ENCODE measurements around the gene ARHGAP26.
"Not testable (repeated sequence)": the region's sequence is repeated elsewhere in the genome, so short reads cannot be mapped to it uniquely, and the experiment has no call there.

ARHGAP26 gene

DNA sequence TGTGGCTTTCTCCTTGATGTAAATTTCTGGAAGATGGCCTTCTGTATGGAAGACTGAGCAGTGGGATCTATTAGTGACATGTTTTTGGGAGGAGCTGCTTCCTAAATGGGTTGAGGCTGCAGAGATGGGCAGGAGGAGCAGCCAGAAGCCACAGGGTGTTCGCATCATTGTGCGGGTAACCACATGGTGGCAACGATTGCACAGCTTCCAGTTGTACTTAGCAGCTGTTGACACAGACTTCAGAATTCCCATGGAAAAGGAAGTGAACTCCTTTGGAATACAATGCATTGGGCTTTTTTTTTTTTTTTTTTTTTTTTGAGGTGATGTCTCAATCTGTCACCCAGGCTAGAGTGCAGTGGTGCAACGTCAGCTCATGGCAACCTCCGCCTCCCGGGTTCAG lies 336.0 kb downstream of the ARHGAP26 start:
- DNase-seq, result no peak

DNA sequence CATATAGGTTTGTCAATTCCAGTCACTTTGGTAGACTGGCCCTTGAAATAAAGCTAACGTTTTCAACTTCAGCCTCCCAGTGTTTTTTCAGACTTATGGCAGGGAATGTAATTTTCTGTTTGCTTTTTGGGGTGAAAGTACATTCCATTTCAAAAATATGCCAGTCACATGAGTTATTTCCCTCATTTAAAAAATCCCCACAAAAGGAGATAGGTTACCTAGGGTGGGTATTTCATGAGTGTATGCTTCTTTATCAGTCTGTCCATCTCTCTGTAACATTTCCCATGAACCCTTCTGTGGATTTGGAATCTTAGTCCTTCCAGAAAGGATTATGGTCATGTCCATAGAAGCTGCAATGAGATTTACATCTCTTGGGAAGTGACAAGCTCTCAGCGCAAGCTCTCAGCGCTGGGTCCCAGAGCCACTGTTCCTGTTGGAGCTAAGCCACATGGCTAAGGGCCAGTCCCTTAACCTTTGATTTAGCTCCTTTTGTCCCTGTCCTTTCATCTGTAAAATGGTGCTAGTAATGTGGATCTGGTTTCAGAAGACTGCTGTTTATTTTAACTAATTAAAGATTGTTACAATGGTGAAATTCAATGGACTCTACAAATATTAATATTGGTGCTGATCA lies 338.4 kb downstream of the ARHGAP26 start:
- DNase-seq, result no peak

DNA sequence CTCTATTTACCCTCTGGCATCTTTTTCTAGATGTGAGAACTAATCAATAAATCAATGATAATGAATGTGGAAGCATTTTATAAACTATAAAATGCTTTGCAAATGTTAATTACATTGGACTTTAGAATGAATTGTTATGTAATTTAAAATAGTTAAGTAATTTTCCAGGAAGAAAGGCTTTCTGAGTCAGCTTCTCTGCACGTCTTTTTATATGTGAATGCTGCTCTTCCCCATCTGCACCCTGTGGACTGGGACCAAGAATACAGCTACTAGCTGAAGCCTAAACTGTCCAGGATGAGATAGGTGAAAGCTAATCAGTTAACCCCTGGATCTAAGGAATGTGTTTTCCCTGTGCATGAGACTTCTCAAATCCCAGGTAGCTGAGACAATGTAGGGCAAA lies 340.4 kb downstream of the ARHGAP26 start:
- DNase-seq, result no peak

DNA sequence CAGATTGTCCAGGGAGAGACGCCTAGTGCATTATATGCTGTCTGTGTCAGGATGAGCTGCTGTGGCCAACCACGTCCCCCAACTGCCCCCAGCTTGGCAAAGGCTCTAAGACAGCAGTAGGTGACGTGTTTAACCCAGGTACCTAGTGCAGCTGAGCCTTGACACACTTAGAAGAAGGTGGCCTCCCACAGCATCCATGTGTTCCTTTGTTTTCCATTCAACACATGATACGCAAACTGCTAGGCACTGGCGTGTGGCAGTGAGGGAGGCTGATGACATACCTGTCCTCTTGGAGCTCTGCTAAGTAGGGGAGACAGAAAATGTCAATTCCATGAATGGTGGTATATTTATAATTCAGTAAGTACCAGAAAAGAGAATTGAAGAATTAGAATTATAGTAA lies 341.6 kb downstream of the ARHGAP26 start:
- DNase-seq, result no peak

DNA sequence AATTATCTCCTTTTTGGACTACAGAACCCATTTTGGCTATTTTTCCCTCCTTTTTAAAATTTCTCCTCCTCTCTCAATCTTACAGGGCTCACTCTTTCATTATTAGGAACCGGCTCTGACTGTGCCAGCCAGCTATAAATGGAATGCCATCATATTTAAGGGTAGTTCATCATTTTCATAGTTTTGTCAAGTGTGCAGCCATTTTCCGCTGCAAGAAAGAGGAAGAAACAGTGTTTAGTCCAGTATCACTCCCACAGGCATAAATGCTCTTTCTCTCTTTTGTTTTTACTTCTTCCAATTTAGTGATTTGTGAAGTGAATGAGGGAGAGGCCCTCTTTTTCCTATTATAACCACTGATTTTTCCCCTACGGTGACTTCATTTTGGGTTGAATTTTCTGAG lies 343.3 kb downstream of the ARHGAP26 start:
- no peak for DNase-seq

DNA sequence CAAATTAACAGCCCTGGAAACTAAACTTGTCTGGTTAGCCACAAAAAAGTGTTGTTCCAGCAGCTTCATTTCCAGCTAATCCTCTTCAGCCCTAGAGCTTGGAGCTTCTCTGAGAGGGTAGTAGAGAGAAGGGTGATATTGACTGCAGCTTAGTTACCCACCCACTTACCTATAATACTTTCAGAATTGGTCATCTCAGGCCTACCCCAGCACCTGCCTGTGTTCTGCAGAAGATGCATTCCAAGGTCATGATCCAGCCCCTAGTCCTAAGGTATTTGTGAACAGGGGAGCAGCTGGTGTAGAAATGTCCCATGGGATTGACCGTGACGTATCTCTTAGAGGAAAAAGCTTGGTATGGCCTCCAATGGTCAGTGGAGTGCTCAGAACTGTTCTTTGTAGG lies 344.3 kb downstream of the ARHGAP26 start:
- DNase-seq, result no peak

DNA sequence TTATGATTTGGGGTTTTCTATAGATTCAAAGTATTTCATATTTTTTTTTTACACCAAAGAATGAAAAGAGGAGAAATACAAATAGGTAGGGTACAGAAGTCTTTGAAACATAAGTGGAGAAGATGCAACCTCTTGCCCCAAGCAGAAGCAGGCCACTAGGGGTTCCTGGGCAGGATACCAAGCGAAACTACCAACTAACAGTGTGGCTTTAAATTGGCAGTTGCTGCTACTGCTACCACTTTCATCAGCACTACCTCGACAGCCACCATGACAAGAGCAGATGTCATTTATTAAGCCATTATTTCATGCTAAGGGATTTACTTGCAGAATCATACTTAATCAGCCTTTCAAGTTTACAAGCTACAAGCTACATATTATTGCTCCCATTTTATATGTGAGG lies 345.2 kb downstream of the ARHGAP26 start:
- no peak for DNase-seq

DNA sequence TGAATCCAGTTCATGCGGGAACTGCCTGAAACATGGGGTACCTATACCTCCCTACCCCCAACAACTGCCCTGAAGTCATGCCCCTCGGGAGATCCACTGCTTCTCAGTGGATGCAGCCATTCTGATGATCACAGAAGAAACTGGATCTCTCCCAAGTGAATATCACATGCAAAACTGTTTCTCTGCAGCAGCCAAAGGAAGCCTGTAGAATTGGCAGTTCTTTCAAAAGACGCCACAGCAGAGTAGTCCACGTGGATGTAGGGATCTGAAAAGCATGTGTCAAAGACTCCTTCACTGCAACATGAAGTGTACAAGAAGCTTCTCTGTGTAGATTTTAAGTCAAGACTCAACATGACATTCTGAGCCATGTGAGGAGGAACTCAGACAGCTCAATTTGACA lies 346.6 kb downstream of the ARHGAP26 start:
- no peak for DNase-seq

DNA sequence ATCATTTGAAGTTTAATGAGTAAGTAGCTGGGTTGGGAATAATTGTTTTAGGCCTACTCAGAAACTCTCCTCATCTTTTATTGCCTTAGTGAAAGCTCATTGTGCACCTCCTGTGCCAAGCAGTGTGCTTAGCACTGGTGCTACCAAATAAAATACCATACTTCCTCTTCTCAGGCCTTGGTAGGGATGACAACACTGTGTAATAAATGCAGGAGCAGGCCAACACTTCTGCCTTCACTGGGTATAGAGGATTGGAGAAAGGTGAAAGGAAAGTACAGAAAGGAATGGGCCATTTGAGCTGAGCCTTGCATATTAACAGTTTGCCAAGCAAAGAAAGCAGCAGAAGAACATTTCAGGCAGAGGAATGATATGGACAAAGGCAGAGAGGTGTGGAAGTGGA lies 347.6 kb downstream of the ARHGAP26 start:
- no peak for DNase-seq

DNA sequence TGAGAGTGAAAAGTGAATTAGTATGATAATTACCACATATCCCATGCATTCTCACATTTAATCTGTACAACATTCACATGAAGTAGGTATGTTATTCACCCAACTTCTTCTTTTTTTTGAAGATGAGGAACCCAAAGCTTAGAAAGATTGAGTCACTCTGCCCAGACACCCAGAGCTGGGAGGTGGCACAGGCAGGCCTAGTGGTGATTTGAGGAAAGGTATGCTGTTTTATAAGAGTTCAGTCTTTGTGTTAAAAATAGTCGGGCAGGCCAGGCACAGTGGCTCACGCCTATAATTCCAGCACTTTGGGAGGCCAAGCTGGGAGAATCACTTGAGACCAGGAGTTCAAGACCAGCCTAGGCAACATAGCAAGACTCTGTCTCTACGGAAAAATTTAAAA lies 348.0 kb downstream of the ARHGAP26 start:
- DNase-seq, result no peak

DNA sequence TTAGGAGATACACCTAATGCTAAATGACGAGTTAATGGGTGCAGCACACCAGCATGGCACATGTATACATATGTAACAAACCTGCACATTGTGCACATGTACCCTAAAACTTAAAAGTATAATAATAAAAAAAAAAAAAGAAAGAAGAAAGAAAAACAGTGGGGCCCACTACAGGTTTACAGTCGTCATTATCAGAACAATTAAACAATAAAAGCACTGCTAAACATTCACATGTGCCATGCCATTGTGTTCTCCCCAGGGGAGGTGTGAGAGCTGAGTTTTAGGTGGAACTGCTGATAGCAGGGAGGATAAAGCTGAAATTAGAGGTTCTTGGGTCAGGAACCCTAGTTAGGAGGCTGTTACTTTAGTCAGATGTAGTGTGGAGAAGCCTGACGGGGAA lies 348.6 kb downstream of the ARHGAP26 start:
- not testable (repeated sequence) for DNase-seq

DNA sequence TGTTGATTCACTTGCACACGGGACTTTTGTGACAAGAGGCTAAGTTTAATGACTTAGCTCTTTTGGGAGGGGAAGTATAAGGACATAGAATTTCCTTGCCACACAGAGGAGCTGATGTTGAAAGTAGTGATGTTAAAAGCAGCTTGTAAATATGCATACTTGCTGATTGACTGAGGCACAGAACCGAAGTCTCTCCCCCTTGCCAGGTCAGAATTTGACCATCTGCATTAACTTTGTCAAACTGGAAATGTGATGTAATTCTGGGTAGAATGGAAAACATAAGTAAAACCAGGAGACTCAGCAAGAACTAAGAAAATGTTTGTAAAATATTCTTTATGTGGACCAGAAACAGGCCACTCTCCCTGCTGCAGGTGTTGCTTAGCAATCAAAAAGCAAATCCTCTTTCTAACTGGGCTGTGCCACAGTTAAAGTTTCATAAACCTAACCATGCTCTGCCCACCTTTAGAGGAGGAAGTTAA lies 349.2 kb downstream of the ARHGAP26 start:
- DNase-seq, result no peak

DNA sequence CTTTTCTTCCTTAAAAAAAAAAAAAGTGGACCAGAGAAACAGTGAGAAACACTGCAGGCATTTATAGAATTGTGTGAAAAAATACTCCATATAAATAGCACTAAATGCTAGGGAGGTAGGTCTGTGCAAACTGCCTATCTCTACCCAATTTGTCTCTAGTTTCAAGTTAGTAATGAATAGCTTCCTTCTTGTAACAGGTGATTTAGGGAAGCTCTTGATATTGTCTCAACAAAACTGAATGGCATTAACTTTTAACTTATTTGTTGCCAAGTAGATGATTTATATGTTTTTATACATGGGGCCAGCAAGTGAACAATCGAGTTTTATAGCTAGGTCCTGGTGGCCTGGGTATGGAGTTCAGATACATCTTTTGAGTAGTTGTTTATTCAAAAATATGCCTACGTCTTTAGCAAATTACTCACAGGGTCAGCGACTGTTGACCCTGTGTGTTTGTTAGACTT lies 349.7 kb downstream of the ARHGAP26 start:
- DNase-seq, result no peak

DNA sequence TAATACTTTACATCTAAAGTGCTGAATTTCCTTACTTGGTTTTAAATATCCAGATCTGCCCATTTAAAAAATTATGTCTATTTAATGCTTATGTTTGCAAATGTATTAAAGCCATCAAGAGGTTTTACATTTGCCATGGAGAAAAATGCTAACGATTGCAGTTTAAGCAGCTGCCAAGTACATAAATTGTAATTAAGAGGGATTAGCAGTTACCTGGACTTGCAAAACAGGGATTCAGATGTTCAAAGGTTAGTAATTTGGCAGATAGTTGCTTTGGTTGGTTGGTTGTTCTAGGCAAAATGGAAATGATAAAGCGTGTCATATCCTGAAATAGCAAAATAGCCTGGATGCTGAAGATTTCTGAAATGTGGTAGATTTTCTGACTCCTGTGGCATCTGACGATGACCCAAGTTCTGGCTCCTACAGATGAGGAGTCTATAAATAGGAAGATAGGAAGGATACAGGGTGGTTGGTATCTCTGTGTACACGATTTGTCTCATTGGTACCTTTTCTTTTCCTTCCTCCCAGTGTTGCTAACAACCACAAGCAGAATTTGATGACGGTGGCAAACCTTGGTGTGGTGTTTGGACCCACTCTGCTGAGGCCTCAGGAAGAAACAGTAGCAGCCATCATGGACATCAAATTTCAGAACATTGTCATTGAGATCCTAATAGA lies 350.4 kb downstream of the ARHGAP26 start:
- DNase-seq, result no peak

DNA sequence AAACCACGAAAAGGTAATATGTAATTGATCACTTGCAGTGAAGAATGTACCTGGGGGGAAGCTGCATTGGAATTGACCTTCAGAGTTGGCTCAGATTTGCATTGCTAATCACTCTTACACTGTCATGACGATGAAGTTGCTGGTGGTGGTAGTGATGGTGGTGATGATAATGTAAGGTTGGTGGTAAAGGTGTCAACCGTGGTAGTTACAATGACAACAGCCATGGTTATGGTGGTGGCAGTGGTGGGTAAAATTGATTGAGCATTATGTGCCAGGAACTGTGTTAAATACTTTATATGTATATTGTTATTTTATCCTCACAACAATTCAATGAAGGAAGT lies 350.9 kb downstream of the ARHGAP26 start:
- DNase-seq, result no peak

DNA sequence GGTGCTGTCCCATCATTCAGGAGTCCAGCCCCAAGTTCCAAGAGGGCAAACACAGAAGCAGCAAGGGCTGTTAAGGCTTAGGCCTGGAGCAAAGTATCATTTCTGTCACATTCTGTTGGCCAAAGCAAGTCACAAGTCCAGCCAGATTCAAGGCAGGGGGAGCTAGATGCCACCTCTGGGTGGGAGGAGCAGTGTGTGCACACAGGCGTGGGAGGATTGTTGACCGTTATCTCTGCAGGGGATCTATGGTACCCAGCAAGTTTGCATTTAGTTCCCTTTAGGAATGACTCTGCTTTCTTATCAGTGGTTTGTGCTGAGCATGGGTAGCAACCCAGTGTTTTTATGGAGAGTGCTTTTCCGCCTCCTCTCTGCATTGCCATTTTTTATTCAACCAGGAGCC lies 354.4 kb downstream of the ARHGAP26 start:
- DNase-seq, result no peak

DNA sequence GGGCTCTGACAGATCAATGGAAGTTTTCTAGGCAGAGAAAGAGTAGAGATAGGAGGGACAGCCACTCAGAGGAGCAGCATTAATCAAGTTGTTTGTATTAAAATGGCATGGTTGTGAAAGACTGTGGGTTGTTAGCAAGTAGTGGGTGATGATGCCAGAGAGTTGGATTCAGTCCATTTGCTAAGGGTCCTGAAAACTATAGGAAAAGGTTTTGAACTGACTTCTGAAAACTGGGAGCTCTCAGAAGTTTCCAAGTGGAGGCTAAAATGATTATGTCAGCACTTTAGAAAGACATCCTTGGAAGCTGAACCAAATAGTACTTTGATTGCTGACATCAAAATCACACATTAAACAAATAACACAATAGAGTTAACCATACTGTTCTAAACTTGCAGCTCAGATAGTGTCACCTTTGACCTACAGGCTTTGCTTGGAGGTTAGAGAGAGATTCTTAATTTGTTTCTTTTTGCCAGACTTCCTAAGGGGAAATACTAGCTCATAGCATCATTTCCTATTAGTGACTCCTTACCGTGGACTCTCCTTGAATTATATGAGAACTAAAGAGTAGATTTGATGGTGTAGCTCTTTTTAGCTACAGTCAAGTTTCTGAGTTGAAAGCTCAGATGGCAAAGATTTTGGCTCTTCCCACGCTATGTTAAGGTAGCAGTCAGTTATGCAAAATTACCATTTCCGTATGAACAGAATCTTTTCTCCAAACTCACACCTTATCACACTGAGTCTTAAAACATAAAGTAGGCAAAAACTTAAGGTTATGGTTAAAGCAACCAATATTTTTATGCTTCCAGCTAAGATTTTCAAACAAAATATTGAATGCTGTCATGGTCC lies 356.2 kb downstream of the ARHGAP26 start:
- DNase-seq, result no peak

DNA sequence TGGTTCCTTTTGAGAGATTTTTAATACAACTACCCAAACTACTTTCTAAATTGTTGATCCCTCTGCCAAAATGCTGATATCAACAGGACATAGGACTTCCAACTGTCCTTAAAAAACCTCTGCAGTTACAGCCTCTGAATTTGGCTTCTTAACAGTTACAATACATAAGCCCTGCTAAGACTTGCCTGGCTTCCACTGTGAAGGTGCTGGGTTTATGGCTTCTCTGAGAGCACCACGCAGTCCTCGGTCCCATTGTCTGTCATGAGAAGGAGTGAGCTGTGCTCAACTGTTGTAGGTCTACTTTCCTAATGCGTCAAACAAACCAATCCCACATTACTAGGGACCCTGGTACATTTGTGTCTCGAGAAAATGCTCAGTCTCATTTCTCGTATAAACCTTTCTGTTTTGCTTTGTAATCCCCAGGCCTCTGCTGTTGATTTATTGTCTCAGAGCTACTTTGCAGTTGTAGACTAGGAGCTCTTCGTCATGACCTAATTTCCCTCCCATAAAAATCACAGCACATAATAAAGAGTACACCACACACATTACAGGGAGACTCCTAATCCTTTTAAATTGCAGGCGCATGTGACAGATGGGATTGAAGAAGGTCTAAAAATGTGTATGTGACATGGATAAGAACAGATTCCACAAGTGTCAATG lies 358.4 kb downstream of the ARHGAP26 start:
- no peak for DNase-seq

DNA sequence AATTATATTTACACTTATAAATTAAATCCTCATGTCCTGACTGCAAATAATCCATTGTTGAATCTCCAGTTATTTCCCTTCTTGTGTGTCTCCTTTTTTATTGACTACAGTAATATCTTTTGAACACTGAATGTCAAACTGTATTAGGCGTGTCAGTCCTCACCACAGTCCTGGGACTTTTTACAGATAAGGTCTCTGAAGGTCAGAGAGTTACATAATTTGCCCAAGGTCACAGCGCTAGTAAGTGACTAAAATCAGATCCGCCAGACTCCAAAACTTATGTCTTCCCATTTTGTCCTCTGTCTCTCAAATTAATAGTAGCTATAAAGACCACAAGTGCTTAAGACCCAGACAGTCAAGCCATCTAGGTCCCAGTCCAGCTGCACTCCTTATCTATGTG lies 359.0 kb downstream of the ARHGAP26 start:
- no peak for DNase-seq

DNA sequence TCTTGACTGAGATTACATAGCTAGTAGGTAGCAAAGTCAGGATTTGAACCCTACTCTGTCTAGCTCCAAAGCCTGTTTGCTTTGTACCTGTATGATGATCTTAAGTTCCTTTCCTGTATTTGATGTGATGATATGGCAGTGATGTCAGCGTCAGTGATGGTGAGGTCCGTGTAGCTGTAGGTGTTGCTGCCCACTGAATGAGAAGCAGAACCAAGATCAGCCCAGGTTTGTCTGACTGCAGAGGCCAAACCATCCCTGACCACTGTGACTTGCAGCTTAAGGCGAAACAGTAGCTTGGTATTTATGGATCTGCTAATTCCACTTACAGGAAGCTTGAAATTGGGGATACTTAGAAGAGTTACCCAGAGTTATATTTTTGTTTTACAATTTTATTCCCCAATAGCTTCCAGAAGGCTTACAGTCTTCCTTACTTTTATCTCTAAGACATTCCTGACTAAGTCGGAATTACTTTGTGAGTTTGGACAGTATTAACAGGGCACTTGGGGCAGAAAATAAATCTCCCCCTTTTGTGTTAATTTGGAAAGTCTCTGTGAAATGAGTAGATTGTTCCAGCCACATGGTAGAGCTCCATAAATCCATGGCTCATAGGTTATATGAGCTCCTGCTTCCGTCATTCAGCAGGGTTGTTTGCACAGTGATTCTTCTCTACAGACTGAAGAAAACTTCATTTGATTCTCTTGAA lies 359.9 kb downstream of the ARHGAP26 start:
- DNase-seq, result no peak

DNA sequence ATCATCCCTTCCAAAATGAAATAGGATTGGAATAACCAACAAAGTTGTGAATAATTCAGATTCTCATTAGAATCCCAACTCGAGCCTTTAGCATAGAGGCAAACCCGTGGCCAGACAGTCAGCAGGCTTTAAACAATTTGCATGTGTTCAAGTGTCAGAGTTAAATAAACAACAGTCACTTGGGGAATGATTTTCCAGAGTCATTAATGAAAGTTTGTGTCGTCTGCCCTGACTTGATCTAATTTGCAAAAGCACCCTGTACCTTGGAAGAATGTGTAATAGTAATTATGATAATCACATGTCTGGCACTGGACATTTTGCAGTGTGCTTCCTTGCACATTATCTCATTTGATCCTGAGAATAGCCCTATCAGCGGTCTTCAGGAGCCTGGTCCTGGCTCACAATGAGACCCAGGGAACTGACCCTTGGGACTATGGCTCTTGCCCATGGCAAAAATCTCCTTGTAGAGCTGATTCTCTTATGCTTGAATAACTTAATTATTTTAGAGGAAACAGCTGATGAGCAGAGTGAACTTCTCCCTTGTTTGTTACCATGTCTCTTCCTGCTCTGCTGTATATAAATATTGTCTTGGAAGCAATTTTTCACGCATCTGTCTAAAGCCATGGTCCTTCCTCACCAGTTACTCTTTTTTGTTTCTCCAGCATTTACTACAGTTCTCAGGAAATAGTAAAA lies 360.6 kb downstream of the ARHGAP26 start:
- no peak for DNase-seq

DNA sequence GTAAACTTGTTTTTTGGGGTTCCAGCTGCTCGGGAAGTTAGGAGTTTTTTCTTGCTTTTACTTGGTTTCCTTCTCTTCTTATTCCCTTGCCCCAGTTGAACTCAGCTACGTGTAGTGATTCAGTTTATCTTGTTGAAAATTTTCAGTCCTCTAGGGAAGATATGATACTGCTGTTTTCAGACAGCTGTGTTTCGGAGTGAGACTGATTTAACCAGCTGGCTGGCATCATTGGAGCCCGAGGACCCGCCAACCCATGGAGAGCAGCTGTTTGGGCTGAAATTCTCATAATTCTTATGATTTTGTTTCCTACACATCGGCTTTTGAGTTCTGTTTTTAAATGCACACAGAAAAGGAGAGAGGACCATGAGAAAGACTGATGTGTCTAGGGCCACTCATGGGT lies 361.8 kb downstream of the ARHGAP26 start:
- DNase-seq, result no peak

Measured in activated CD4-positive, alpha-beta T cell treated with anti-CD3 and anti-CD28 coated beads for 1 hour (primary cell).